Neural crest cell (in vitro differentiated cells): ENCODE results near the gene YKT6. TPM values are rescaled to one million over a fixed set of nuclear protein-coding genes. Genes with fewer than 3 reads are reported as not detected.

ENCODE experiments used
- DNase-seq: peaks from one replicate; pipeline ENCODE4 v3.0.0; 2021; ENCODE audit warnings: low read depth, mixed read lengths, low spot score
- H3K27ac Mint-ChIP-seq: one replicate; pipeline ENCODE4 v1.8.0; 2021; ENCODE audit warnings: mild to moderate bottlenecking, mixed read lengths; ENCODE audit not compliant: unreplicated experiment
- H3K27me3 Mint-ChIP-seq: 2 replicates; pipeline ENCODE4 v1.8.0; 2021; ENCODE audit warnings: low read depth, mild to moderate bottlenecking, mixed read lengths
- H3K36me3 Mint-ChIP-seq: 2 replicates; pipeline ENCODE4 v1.8.0; 2021; ENCODE audit warnings: low read depth, mild to moderate bottlenecking, mixed read lengths
- H3K4me1 Mint-ChIP-seq: 2 replicates; pipeline ENCODE4 v1.8.0; 2021; ENCODE audit warnings: mixed read lengths
- H3K4me3 Mint-ChIP-seq: one replicate; pipeline ENCODE4 v1.8.0; 2021; ENCODE audit warnings: mild to moderate bottlenecking, mixed read lengths
- H3K9me3 Mint-ChIP-seq: 2 replicates; pipeline ENCODE4 v1.8.0; 2021; ENCODE audit warnings: mixed read lengths
- CTCF ChIP-seq: fragments of 200-600 bp; sonication (generic); conservative IDR thresholded peaks from 2 replicates; pipeline ENCODE4 v1.5.0; 2021; ENCODE audit warnings: antibody characterized with exemption, mild to moderate bottlenecking
- total RNA-seq: library from RNA; stranded (reverse); gene quantifications from 2 replicates; pipeline ENCODE4 v1.2.1, GENCODE V29; 2021

Gene YKT6
- total RNA-seq, 1 donor from 2014 or later = 97.4 TPM

GRCh38 chr7:44262031-44262430, 61.3 kb downstream of the YKT6 start:
- H3K9me3 Mint-ChIP-seq = no peaks in the 10 kb centered on the region
- no peaks in the 10 kb centered on the region for H3K27me3 Mint-ChIP-seq
- no peak for TF ChIP-seq CTCF
- H3K4me3 Mint-ChIP-seq = no peak overlapping the region
- DNase-seq = no peak
- H3K36me3 Mint-ChIP-seq = no peaks in the 10 kb centered on the region
- peaks cover 21% of the 10 kb centered on the region for H3K4me1 Mint-ChIP-seq
- no peak overlapping the region for H3K27ac Mint-ChIP-seq

- Mint-ChIP-seq H3K4me3 (no peak overlapping the region), H3K27me3 (no peaks in the 10 kb centered on the region), H3K4me1 (peaks cover 12% of the 10 kb centered on the region), H3K9me3 (no peaks in the 10 kb centered on the region), H3K27ac (peak overlapping the region; percentile 67), H3K36me3 (no peaks in the 10 kb centered on the region)
- no peak for TF ChIP-seq CTCF
- DNase-seq = no peak
Observed at GRCh38 chr7:44263326-44264082, 62.7 kb downstream of the YKT6 start.

Other genes with a start within 250 kb of the YKT6 start
- not detected in 2 replicates for gene SPDYE1, start 203.1 kb upstream of the YKT6 start, total RNA-seq
- gene DBNL, start 156.3 kb upstream of the YKT6 start, total RNA-seq = 74.1 and 74.6 TPM in 2 replicates
- 1.8 and 2.4 TPM in 2 replicates for gene PGAM2, start 135.4 kb upstream of the YKT6 start, total RNA-seq
- 21.5 and 26.0 TPM in 2 replicates for gene POLM, start 118.4 kb upstream of the YKT6 start, total RNA-seq
- 70.5 and 72.6 TPM in 2 replicates for gene AEBP1, start 96.6 kb upstream of the YKT6 start, total RNA-seq
- 159 and 167 TPM in 2 replicates for gene POLD2, start 77.4 kb upstream of the YKT6 start, total RNA-seq
- not detected in 2 replicates for gene MYL7, start 59.6 kb upstream of the YKT6 start, total RNA-seq
- gene GCK, start 11.5 kb upstream of the YKT6 start, total RNA-seq = 0.42 and 0.52 TPM in 2 replicates
- 1.6 and 2.4 TPM in 2 replicates for gene CAMK2B, start 124.6 kb downstream of the YKT6 start, total RNA-seq